ENCODE results near the gene KHK.
"Not testable (repeated sequence)": the region's sequence is repeated elsewhere in the genome, so short reads cannot be mapped to it uniquely, and the experiment has no call there.

KHK gene

DNA sequence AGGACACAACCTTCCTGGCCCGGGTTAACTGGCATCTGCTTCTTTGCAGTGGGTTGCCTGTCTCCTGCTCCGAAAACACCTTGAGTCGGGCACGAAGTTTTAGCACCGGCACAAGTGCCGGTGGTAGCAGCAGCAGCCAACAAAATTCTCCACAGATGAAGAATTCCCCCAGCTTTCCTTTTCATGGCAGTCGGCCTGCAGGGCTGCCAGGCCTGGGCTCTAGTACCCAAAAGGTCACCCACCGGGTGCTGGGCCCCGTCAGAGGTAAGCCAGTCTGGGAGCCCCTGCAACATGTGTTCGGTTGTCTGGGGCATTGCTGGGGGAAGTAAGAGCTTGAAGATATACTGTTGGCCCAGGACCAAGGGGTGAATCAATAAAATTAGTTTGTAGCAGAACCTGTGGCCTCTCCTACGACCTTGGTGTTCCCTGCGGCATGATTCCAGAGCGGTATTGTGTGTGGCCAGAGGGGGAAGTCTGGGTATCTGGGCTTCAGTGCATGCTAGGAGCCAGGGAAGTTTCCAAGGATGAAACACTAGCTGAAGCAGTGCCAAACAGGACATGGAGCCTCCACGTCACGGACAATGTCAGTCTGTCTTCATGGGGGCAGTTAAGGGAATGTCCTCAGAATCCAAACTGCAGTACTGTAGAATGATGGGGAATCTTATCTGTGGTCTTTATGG, 27.3 kb upstream of the KHK start:
- no peak for DNase-seq

DNA sequence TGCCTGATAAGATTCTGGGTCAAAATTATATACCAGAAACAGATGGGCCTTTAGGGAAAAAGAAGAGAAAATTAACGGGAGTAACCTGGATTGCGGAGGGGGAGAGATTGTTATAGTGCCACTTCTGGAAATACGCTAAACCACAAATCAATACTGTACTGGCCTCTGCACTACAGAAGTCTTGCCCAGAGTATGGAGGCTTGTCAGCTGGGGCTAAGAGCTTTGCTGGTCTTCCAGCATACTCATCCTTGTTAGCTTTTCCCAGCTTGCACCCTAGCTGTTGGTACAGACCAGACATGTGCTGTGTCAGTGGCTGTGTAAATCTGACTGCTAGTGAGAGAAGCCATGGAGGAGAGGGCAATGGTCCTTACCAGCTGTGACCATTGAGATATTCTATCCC, 26.2 kb upstream of the KHK start:
- DNase-seq = no peak

DNA sequence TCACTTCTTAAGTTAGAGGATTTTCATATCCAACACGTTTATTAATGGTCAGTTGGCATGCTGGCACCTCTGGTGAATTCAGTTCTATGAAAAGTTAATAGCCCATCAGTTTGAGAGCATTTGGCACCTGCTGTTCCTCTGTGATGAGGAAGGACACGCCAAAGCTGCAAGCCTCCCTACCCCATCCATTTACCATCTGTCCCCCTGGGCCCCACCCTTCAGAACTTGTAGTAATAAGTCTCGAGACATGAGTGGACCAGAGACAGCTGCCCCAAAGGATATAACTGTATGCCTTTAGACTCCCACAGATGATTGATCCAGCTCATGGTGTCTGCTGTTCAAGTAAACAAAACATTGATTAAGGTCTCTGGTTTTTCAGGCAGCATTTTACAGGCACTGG, 21.4 kb upstream of the KHK start:
- DNase-seq = no peak

- no peak for DNase-seq
Measured at GRCh38 chr2:27067385-27067784, 19.2 kb upstream of the KHK start.

- no peak for DNase-seq
Measured at GRCh38 chr2:27069436-27069835, 17.1 kb upstream of the KHK start.

DNA sequence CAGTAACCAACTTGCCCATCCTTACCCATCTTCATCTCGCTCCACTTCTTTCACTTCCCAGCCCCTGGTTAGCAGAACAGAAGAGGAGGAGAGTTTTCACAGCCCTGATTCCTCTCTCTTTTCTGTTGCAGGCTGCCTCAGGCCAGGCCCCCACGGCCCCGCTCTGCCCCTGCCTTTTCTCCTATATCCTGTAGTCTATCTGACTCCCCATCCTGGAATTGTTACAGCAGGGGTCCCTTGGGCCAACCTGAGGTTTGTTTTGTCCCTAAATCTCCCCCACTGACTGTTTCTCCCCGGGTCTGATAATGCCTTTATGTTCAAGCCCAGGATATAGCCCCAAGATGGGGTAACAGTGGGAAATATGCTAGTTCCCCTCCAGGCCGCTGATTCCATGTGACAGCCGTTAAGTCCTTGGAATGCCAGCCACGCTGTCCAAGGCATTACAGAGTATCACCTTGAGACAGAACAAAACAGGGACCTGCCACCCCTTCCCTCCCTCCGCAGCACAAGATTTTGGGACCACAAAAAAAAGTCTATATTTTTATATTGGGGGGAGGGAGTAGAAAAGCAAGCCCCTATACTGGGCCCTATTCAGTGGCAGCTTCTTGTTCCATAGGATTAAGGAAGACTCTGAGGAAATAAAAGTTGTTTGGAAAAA, 16.5 kb upstream of the KHK start:
- DNase-seq = no peak

DNA sequence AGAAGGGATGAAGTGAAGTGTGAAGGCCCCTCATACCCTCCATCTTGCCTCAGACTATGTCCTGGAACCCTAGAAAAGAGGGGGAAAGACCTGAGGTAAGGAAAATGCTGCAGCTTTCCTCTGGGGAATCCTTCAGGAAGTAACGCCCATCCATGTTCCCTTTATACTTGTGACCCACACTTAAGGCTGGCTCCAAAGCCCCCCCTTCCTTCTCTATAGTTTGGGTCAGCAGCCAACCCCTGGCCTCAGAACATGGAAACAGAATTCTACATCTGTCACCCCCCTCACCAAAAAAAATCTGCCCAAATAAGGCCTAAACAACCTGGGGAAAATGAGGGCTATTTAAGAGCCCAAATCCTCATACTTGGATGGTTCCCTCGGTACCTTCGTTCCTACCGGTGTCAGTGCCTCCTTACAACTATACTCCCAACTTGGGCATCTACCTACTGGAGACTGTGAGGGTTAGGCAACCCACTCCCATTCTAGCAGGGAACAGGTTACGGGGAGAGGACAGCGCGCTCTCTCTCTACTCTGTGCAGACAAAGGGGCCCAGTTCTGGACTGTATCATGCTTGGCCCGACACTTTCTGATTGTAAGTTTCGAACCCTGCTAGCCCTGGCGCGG, 15.8 kb upstream of the KHK start:
- no peak for DNase-seq

- peak; percentile 46 to 97 (median 91) for DNase-seq
Measured at GRCh38 chr2:27071277-27071989, 15.1 kb upstream of the KHK start, which contains the start of gene OST4. Gene OST4, minus strand, starts transcription at chr2:27071654.

- DNase-seq = peak in 36 of 51 donors; percentile 15 to 67 (median 40)
Measured at GRCh38 chr2:27071990-27072830, 14.4 kb upstream of the KHK start.

- DNase-seq = no peak
Measured at GRCh38 chr2:27072920-27073319, 13.7 kb upstream of the KHK start.

GRCh38 chr2:27073782-27074181, 12.8 kb upstream of the KHK start:
- DNase-seq = no peak

GRCh38 chr2:27074738-27075565, 11.6 kb upstream of the KHK start:
- DNase-seq = peak in 6 of 51 donors; percentile 6 to 34 (median 9)

DNA sequence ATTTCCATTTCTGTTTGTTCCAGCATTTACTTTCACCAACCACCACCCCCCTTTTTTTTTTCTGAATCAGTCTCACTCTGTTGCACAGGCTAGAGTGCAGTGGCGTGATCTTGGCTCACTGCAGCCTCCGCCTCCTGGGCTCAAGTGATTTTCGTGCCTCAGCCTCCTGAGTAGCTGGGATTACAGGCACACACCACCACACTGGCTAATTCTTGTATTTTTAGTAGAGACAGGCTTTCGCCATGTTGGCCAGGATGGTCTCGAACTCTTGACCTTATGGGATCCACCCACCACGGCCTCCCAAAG, 11.1 kb upstream of the KHK start:
- not testable (repeated sequence) for DNase-seq

GRCh38 chr2:27076323-27076722, 10.2 kb upstream of the KHK start:
- no peak for DNase-seq

- DNase-seq = no peak
Measured at GRCh38 chr2:27077231-27077630, 9.3 kb upstream of the KHK start.

DNA sequence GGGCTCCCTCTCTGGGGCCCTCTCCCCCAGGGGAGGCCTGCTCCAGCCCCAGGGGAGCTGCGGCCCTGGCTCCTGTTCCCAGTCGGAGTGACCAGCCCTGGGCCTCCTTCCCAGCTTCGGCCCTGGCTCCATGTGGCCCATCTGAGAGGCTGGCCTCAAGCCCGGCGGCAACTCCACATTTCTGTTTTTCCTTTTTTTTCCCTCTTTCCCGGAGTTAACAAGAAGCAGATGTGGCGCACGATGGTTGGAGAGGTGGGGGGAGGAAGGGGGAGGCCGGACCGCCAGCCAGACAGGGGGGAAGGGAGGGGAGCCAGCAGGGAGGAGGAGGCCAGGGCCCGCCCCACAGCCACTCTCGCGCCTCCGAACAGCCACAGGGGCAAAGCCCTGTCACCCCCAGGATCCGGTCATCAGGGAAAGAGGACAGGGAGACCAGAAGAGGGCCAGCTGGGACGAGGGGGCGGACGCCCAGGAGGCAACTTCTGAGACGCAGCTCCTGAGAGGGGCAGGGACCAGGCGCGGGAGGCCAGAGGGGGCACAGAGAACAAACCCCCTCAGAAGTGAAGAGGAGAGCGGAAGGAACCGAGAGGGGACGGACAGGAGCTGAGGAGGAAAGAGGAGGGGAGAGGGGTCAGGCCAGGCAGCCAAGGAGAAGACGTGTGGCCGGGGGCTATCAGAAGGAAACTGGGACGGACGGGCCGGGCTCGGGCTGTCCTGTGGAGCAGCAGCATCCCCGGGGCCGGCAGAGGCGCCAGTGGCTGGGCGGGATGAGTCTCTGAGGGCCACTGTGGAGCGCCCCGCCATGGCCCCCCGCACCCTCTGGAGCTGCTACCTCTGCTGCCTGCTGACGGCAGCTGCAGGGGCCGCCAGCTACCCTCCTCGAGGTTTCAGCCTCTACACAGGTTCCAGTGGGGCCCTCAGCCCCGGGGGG, 8.0 kb upstream of the KHK start, which contains the start of gene EMILIN1:
EMILIN1 (plus strand) TSS at position 349 of the 928 bp plus-strand sequence; CDS start at position 800, 451 bp downstream.
- DNase-seq = peak in 45 of 51 donors; percentile 8 to 78 (median 54)

- no peak for DNase-seq
Measured at GRCh38 chr2:27079233-27080139, 7.1 kb upstream of the KHK start.

DNA sequence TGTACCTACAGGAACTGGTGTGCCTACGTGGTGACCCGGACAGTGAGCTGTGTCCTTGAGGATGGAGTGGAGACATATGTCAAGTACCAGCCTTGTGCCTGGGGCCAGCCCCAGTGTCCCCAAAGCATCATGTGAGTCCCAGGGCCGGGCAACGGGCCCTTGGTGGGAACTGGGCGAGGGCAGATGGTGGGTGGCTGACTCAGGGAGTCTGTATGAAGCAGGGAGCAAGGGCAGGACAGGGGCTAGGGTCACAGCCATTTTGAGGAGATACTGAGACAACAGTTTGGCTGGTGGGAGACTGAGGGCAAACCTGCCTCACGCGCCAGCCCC, 6.5 kb upstream of the KHK start:
- DNase-seq = no peak

All from hypothalamus (tissue), 51 donors.